ENCODE measurements around the gene ST3GAL5. TPM values are rescaled to one million over a fixed set of nuclear protein-coding genes. Genes with fewer than 3 reads are reported as not detected.

Gene ST3GAL5
- total RNA-seq, 1 donor from 2014 or later = 27.3 TPM

GRCh38 chr2:85878719-85879370 is 9.9 kb downstream of the ST3GAL5 start:
- H3K9me3 Mint-ChIP-seq (ENCODE audit: low read depth) = peaks cover 11% of the 10 kb centered on the region
- H3K27ac Mint-ChIP-seq = no peak overlapping the region
- no peak for DNase-seq (ENCODE audit: low spot score, unreplicated experiment)
- H3K4me3 Mint-ChIP-seq (ENCODE audit: low read depth) = no peak overlapping the region
- no peaks in the 10 kb centered on the region for H3K27me3 Mint-ChIP-seq
- peaks cover 1% of the 10 kb centered on the region for H3K4me1 Mint-ChIP-seq (ENCODE audit: low read depth)
- peaks cover 24% of the 10 kb centered on the region for H3K36me3 Mint-ChIP-seq (ENCODE audit: insufficient read depth)
- no peak for TF ChIP-seq CTCF (IDR thresholded peaks at IDR 0.05; ENCODE audit: unreplicated experiment)

- DNase-seq (ENCODE audit: low spot score, unreplicated experiment) = no peak
- H3K4me3 Mint-ChIP-seq (ENCODE audit: low read depth) = no peak overlapping the region
- H3K9me3 Mint-ChIP-seq (ENCODE audit: low read depth) = no peaks in the 10 kb centered on the region
- no peak for TF ChIP-seq CTCF (IDR thresholded peaks at IDR 0.05; ENCODE audit: unreplicated experiment)
- H3K36me3 Mint-ChIP-seq (ENCODE audit: insufficient read depth) = peaks cover 2% of the 10 kb centered on the region
- H3K27me3 Mint-ChIP-seq = no peaks in the 10 kb centered on the region
- peaks cover 8% of the 10 kb centered on the region for H3K4me1 Mint-ChIP-seq (ENCODE audit: low read depth)
- H3K27ac Mint-ChIP-seq = no peak overlapping the region
Measured at GRCh38 chr2:85875350-85876050, 13.3 kb downstream of the ST3GAL5 start.

- no peak for DNase-seq (ENCODE audit: low spot score, unreplicated experiment)
- no peaks in the 10 kb centered on the region for H3K9me3 Mint-ChIP-seq (ENCODE audit: low read depth)
Measured at GRCh38 chr2:85873679-85874078, 15.1 kb downstream of the ST3GAL5 start.

GRCh38 chr2:85872536-85873161 is 16.1 kb downstream of the ST3GAL5 start:
- H3K9me3 Mint-ChIP-seq (ENCODE audit: low read depth) = no peaks in the 10 kb centered on the region
- peaks cover 8% of the 10 kb centered on the region for H3K4me1 Mint-ChIP-seq (ENCODE audit: low read depth)
- no peak overlapping the region for H3K27ac Mint-ChIP-seq

More at GRCh38 chr2:85873679-85874078, 15.1 kb downstream of the ST3GAL5 start:
- Mint-ChIP-seq H3K27me3 (no peaks in the 10 kb centered on the region), H3K4me3 (ENCODE audit: low read depth) (no peak overlapping the region), H3K36me3 (ENCODE audit: insufficient read depth) (peaks cover 2% of the 10 kb centered on the region), H3K4me1 (ENCODE audit: low read depth) (peaks cover 10% of the 10 kb centered on the region), H3K27ac (no peak overlapping the region)
- TF ChIP-seq CTCF (IDR thresholded peaks at IDR 0.05; ENCODE audit: unreplicated experiment) = peak; percentile 42

More at GRCh38 chr2:85872536-85873161, 16.1 kb downstream of the ST3GAL5 start:
- no peak for DNase-seq (ENCODE audit: low spot score, unreplicated experiment)
- TF ChIP-seq CTCF (IDR thresholded peaks at IDR 0.05; ENCODE audit: unreplicated experiment) = no peak
- Mint-ChIP-seq H3K4me3 (ENCODE audit: low read depth) (no peak overlapping the region), H3K36me3 (ENCODE audit: insufficient read depth) (peaks cover 2% of the 10 kb centered on the region), H3K27me3 (no peaks in the 10 kb centered on the region)
